GM21423 (cell line): ENCODE data around the gene ATRNL1.
"Not testable (repeated sequence)": the region's sequence is repeated elsewhere in the genome, so short reads cannot be mapped to it uniquely, and the experiment has no call there.

Experiments
- ATAC-seq: cut with Tn5 transposase; IDR thresholded peaks from one replicate; pipeline ENCODE4 v1.9.1; 2021; ENCODE audit warnings: mild to moderate bottlenecking, moderate library complexity; ENCODE audit not compliant: unreplicated experiment

The ATRNL1 gene

DNA sequence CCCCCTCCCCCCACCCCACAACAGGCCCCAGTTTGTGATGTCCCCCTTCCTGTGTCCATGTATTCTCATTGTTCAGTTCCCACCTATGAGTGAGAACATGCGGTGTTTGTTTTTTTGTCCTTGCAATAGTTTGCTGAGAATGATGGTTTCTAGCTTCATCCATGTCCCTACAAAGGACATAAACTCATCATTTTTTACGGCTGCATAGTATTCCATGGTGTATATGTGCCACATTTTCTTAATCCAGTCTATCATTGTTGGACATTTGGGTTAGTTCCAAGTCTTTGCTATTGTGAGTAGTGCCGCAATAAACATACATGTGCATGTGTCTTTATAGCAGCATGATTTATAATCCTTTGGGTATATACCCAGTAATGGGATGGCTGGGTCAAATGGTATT lies 312.7 kb downstream of the ATRNL1 start:
- ATAC-seq = not testable (repeated sequence)

DNA sequence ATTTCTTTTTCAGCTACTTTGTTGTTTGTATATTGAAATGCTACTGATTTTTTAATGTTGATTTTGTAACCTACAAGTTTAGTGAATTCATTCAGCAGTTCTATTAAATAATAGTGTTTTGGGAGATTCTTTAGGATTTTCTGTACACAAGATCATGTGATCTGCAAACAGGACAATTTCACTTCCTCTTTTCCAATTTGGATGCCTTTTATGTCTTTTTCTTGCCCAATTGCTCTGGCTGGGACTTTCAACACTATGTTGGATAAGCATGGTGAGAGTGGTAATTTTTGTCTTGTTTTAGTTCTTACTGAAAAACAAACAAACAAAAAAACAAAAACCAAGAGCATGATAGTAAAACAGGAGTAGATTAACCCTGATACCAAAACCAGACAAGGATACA lies 316.2 kb downstream of the ATRNL1 start:
- ATAC-seq = no peak

DNA sequence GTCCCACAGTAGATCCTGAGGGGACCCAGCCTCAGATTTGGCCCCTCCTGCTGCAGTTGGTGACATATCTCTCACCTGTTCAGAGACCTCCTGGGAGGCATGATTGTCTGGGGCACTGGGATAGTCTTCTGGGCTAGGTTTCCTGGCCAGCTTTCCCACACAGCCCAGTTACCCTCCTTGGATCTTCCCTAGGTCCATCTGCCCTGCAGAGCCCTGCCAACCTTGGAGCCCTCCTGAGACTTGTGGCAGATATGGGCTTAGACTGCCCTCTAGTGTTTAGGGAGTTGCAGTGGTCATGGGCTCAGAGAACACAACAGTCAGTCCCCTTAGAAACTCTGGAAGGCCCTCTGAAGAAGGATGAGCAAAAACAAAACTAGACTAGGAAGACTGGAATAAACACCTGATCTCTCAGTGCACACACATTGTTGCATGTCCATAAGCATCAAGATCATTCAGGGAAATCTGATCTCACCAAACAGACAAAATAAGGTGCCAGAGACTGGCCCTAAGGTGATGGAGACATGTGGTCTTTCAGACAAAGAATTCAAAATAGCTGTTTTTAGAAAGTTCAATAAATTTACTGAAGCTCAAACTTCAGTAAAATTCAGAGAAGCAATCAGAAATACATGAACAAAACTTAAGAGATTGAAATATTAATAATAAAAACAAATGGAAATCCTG lies 324.6 kb downstream of the ATRNL1 start:
- ATAC-seq = peak; percentile 93

DNA sequence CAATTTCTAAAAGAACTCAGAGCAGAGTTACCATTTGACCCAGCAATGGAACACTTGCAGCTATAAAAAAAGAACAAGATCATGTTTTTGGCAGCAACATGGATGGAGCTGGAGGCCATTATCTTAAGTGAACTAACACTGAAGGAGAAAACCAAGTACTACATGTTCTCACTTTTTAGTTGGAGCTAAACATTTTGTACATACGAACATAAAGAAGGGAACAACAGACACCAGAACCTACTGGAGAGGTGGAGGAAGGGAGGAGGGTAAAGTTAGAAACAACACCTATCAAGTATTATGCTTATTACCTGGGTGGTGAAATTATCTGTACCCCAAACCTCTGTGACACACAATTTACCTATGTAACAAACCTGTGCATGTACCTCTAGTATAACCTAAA lies 329.5 kb downstream of the ATRNL1 start:
- ATAC-seq = no peak

DNA sequence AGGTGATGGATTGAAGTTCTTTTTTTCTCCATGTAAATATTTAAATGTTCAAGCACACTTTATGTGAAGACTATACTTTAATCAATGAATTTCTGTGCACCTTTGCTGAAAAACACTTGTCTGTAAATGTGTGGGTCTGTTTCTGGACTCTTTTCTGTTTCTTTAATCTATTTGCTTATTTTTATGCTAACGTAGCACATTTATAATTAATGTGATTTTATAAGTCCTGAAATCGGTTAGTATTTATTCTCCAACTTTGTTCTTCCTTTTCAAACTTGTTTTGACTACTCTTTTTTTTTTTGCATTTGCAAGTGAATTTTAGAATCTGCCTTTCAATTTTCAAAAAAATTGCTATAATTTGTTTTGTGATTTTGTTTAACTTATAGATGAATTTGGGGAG lies 334.4 kb downstream of the ATRNL1 start:
- ATAC-seq = no peak

DNA sequence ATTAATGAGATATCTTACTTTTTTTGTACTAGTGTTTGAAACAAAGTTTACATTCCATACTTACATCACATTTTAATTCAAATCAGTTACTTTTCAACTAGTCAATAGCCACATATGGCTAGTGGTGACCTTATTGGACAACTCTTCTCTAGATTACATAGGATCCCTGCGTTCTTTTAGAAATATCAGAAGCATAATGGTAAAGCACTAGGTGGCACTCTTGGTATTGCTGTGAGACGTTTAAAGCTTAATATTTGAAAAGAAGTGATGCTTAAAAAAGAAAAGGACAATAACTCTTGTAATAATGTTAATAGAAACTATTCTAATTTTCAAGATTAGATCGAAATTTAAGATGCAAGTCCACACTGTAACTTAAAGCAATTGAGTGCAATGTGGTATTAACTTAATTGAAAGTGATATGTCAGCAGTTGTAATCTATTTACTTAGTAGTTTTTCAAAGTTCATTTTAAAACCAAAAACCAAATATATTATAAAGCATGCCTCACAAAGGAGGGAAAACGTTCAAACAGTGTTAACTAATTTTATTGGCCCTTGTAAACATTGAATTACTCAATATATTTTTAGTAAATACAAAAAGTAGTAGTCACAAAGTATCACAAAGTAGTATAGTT lies 339.1 kb downstream of the ATRNL1 start:
- no peak for ATAC-seq

DNA sequence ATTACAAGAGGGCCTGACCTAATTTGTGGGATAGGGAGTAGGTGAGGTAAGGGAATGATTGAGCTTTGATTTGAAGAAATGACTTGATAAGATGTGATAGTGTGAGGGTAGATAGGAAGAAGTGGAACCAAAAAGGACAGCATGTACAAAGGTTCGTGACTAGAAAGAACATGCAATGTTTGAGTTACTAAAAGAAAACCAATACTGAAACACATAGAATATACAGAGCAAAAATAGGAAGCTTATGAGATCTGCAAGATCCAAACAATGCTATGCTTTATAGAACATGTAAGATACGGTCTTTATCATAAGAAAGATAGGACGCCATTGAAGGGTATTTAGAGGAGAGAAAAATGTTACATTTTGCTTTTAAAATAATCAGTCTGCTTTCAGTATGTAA lies 343.8 kb downstream of the ATRNL1 start:
- ATAC-seq = no peak

DNA sequence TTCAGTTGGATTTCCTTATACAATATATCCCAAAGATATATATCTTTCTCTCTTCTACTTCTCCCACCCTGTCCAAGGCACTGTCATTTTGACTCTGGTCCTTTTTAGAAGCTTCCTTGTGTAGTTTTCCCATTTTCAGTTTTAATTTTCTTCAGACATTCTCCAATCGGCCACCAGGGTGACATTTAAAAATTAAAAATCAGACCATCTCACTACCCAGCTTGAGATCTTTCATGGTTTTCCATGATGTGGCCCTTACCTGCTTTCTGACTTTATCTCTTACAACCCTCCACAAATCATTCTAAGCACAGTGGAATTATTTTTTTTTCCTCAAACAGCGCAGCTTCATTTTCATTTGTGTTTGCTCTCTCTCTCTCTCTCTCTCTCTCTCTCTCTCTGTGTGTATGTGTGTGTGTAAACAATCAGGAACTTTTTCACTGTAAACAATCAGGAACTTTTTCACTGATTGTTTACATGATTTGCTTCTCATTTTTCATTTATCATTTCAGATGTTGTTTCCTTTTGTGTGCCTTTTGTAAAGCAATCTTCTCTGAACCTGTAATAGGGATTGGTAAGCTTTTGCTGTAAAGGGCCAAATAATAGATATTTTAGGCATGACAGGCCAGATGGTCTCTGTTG lies 348.9 kb downstream of the ATRNL1 start:
- ATAC-seq = no peak

DNA sequence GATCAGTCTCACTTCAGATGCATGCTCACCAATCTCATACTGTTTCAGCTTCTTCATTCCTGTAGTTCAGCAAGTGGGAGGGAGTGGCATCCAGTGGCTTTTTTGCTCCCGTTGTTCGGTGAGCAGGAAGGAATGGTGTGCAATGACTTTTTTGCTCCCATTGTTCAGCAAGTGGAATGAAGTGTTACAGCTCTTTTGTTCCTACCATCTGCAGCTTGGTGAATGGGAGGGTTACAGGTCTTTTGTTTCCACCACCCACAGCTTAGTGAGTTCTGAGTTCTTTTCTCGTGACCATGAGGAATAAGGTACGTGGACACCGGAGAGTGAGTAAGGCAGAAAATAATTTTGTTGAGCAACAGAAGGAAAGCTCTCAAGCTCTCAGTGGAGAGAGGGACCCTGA lies 363.6 kb downstream of the ATRNL1 start:
- ATAC-seq = no peak

DNA sequence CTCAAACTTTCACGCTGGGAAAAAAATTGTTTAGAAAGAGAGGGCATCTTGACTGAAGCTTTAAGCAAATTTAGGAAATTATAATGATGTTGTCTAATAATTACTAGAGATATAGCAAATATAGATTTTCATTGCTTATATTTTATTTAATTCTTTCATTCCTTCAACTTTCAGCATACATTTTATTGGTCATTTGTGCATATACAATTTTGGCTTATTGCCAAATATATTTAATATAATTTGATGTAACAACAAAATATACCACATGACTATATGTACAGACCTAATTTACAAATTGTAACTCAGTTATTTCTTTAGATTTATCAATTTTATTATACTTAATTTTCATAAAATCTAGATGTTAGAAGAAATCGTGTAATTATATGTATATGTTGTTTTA lies 390.1 kb downstream of the ATRNL1 start:
- ATAC-seq = no peak

DNA sequence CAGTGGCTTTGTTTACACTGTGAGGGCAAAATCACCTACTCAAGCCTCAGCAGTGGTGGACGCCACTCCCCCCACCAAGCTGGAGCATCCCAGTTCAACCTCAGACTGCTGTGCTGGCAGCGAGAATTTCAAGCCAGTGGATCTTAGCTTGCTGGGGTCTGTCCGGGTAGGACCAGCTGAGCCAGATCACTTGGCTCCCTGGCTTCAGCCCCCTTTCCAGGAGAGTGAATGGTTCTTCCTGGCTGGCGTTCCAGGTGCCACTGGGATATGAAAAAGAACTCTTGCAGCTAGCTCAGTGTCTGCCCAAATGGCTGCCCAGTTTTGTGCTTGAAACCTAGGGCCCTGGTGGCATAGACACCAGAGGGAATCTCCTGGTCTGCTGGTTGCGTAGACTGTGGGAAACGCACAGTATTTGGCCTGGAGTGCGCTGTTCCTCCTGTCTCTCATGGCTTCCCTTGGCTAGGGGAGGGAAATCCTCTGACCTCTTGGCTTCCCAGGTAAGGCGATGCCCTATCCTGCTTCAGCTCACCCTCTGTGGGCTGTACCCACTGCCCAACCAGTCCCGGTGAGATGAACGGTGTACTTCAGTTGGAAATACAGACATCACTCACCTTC lies 398.5 kb downstream of the ATRNL1 start:
- ATAC-seq = no peak

DNA sequence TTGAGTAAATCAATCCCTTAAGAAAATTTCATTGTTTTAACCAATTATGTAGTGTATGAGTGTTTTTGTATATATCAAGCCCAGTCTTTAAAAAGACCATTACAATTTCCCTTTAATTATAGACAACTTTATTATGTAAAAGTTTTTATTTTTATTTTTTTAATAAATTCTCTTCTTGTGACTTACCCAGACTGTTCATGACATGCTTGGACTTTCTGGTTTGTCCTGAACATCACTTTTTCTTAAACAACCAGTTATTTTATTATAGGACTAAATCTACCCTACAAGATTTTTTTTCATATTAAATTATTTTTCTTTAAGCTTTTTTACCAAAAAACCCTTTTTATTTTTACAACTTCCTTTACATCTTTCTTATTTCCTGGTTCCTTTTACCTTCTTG lies 410.4 kb downstream of the ATRNL1 start:
- ATAC-seq = no peak

DNA sequence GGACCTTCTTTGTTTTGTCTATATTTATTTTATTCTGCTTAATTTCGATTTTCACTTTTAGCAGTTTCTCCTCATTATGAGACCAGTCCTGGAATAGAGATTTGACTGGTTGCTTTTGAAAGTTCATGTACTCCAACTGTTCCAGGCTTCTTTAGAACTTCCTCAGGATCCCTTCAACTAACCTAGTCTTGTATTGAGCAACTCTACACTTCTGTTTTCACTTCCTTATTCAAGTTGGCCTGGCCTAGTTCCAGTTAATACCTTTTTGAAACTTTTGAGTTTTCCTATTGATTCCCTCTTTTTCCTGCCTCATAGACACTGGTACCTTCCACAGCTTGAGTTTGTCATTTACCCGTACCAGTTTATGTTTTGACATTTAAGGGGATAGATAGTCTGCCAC lies 421.7 kb downstream of the ATRNL1 start:
- no peak for ATAC-seq

DNA sequence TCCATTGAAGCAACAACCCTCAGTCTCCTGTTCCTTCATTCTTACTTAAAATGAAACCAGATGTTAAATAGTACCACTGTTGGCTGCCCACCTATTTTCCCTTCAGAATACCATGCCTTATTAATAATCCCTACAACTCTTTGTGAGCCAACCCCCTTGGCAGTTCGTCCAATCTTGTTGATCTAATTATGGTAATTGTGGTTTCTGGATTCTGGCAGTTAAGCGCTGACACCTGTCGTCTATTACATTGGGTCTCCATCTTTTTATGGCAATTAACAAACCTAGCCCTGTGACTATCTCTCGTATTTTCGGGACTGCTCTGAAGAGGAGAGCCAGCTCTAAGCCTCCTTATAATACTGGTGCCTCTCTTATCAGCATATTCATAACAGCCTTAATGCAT lies 432.0 kb downstream of the ATRNL1 start:
- ATAC-seq = no peak

DNA sequence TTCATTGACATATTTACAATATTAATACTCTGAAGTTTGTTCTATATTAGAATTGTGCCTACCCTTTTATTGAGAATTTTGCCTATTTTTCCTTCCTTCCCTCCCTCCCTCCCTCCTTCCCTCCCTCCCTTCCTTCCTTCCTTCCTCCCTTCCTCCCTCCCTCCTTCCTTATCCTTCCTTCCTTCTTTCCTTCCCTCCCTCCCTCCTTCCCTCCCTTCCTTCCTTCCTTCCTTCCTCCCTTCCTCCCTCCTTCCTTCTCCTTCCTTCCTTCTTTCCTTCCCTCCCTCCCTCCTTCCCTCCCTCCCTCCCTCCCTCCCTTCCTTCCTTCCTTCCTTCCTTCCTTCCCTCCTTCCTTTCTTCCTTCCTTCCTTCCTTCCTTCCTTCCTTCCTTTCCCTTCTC lies 434.5 kb downstream of the ATRNL1 start:
- not testable (repeated sequence) for ATAC-seq

DNA sequence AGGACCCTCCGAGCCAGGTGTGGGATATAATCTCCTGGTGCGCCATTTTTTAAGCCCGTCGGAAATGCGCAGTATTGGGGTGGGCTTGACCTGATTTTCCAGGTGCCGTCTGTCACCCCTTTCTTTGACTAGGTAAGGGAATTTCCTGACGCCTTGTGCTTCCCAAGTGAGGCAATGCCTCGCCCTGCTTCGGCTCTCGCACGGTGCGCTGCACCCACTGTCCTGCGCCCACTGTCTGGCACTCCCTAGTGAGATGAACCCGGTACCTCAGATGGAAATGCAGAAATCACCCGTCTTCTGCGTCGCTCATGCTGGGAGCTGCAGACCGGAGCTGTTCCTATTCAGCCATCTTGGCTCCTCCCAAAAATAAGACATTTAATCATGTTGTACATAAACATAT lies 443.2 kb downstream of the ATRNL1 start:
- ATAC-seq = not testable (repeated sequence)

DNA sequence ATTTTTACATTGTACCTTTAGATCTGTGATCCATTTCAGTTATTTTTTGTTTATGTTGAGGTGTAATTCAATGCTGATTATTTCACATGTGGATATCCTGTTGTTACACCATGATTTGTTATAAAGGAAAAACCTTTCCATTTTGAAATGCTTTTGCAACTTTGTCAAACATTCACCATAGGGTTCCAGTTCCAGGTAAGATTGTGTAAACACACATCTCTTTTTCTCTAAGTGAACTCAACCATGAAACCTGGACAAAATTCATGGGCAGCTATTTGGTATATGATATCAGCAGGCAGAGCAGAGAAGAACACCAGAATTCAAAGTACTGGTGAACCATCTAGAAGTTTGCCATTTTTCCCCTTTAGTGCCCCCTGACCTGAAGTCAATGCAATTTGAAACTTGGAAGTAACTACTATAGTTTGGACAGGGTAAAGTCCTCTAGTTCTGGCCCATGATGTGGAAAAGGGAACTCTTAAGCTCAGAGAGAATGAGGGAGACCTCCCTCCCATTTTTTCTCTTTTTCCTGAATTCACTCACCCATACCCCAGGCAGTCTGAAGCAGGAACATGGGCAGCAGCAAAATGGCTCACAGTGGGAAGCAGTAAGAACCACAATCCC lies 446.1 kb downstream of the ATRNL1 start:
- no peak for ATAC-seq

DNA sequence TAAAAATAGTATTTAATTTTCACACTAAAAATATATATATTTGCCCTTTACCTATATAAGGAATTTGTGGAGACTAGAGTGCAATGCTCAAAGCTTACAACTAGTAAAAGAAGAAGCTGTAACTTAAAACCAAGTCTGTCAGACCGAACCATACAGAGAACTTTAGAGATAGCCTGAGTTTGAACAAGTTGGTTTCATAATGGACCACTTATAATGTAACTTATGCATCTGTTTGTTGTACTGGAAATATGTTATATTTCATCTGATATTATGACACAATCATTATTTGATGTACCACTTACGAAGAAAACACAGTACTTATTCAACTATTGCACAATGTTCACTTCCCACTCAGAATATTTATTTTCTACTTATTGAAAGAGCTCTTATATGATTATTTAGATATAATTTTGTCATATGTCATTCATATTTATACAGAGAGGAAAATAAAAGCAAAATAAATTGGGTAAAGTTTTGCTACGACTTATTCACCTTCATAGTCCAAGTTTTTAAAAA lies 462.8 kb downstream of the ATRNL1 start:
- ATAC-seq = no peak

DNA sequence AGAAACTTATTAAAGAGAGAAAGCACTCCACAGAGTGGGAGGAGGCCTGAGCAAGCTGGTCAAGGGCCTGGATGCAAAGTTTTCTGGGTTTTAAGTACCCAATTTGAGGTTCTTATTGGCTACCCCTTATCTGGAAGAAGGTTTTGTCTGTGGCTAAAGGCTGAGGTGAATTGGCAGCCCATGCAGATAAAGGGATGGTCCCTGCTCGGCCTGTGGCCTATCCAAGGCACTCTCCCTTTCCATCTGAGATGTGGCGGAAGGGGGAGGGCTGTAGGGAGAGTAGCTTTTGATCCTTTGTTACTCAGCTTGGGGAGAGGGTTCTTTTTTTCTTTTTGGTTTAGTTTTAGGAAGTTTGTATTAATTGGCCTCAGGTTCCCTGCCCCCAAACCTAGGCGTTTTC lies 465.1 kb downstream of the ATRNL1 start:
- ATAC-seq = no peak

DNA sequence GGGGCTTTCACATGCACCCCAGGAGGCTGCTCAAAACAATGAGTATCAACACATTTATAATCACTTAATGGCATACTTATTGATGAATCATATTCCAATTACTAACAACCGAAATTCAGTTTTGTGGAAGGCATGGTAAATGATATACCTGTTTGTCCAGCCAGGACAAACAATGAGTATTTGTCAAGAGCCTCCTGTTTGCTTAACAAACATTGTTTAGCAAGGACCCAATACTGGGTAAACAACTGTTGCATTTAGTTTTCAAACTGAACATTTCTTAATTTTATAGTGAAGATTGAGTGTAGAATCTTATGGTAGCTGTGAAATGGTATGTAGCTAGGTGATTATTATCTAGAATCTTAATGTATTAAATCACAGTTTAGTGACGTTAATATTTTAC lies 473.7 kb downstream of the ATRNL1 start:
- ATAC-seq = no peak

DNA sequence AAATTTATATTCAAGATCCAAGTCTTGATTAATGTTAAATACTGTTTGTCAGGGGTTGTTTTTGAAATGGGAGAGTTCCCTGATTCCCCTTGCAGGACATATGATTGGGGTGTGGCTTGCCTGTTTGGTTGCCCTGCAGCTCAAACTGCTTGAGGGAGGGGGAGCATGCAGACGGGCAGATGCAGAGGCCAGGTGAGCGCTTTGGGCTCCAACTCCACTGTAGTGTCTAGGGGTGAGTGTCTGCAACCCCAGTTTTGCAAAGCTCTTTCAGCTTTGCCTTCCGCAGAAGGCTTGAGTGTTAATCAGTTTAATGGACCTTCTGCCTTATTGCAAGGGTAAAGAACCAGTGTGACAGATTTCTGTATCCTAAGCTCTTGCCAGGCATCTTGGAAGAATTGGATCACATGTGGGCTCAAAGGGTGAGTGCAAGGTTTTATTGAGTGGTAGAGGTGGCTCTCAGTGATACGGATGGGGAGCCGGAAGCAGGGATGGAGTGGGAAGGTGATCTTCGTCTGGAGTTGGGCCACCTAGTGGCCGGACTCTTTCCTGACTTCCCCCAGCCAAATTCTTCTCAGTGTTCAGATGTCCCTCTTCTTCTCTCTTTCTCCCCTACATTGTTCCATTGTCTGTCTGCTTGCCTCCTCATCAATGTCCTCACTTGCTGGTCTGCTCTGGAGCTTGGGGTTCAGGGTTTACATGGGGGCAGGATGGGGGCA lies 479.7 kb downstream of the ATRNL1 start:
- no peak for ATAC-seq
